Eye (tissue), 1 donor: ENCODE data around the gene ATXN1.

ENCODE experiments used
- DNase-seq: peaks from one replicate; pipeline ENCODE4 v3.0.0-alpha.2; 2015

Gene ATXN1

DNA sequence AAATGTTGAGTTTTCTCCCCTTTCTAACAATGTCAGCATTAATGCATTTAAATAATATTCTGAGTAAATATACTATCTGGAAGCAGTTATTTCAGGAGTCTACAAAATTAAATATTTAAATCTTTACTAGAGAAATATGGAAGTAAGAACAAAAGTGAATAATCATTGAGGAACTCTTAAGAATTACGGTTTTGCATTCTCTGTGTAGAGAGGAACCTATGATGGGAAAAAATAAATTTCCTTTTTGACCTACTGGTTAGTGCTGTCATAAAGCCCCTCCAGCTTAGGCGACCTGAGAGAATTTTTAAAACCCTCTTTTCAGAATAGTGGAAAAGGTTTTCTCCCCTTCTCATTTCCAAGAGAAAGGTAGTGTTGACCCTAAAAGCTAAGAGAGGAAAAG lies 64.8 kb downstream of the ATXN1 start:
- no peak for DNase-seq

DNA sequence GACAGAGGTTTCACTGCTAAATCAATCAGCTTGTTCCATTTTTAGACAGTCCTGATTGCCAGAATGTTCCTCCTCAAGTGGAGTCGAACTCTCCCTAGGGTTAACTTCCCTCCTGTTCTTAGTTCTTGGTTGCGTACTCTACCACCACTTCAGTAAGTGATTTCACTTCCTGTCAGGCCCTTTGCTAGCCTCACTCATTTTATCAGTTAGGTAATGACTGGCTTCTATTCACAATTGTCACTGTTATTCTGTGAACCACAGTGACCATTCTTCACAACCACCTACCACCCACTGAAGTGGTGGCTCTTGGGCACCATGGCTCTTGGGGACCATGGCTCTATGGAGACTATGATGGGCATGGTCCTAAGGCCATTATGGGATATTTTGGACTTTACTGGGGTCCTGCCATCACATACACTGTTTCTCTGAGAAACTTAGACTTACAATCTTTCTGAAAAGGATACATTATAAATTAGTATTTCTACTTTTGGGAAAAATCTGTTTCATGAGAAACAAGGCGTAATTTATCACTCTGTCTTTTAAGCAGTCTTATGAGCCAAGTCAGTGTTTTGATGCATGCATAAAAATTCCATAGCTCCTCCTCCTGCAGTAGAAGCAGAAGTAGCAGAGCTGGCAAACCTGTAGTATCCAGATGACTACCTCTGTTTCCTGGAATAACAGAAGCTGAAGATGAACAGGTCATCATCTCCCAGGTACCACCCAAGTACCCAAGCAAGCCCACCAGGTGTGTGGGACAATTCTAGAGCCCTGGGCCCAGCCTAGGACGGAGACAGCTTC lies 66.3 kb downstream of the ATXN1 start:
- no peak for DNase-seq

- DNase-seq, result no peak
Measured at GRCh38 chr6:16691324-16691723, 69.9 kb downstream of the ATXN1 start.

GRCh38 chr6:16690608-16691142 lies 70.6 kb downstream of the ATXN1 start:
- no peak for DNase-seq

GRCh38 chr6:16689788-16690607 lies 71.3 kb downstream of the ATXN1 start:
- no peak for DNase-seq

DNA sequence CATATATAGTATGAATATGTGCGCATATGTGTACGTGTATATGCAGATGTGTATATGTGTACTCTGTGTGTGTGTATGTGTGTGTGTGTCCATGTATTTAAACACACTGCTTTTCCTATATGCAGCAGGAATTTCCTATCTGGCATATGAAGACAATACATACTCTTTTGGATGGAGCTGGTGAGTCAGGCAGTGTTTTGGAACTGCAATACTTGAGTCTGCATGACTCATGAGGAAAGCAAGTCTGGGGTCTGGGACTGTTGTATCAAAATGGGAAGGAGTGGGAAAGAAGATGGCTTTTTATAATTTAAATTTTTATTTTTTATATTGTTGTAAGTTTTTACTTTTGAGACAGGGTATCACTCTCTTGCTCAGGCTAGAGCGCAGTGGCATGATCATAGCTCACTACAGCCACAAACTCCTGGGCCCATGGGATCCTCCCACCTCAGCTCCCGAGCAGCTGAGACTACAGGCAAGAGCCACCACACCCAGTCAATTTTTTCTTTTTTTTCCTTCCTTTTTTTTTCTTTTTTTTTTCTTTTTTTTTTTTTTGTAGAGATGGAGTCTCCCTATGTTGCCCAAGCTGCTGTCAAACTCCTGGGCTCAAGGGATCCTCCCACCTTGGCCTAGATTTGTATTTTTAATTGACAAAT lies 72.2 kb downstream of the ATXN1 start:
- DNase-seq, result no peak

- no peak for DNase-seq
Measured at GRCh38 chr6:16688436-16688835, 72.8 kb downstream of the ATXN1 start.

DNA sequence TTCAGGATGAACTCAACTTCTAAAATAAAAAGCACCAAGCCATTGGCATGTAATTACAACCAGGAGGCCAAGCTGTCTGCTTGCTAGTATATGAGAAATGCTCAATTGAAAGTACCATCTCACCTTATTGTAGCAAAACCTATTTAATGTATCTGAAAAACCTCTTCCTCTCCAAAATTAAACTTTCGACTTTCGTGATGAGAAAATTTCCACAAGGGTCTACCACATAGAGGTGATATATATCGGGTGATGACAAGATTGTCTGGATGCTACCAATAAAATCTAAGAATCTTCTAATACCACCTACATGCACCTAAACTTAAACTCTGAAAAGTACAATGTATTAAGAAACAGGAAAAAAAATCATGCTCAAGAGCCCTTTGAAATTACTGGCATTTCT lies 74.2 kb downstream of the ATXN1 start:
- no peak for DNase-seq

DNA sequence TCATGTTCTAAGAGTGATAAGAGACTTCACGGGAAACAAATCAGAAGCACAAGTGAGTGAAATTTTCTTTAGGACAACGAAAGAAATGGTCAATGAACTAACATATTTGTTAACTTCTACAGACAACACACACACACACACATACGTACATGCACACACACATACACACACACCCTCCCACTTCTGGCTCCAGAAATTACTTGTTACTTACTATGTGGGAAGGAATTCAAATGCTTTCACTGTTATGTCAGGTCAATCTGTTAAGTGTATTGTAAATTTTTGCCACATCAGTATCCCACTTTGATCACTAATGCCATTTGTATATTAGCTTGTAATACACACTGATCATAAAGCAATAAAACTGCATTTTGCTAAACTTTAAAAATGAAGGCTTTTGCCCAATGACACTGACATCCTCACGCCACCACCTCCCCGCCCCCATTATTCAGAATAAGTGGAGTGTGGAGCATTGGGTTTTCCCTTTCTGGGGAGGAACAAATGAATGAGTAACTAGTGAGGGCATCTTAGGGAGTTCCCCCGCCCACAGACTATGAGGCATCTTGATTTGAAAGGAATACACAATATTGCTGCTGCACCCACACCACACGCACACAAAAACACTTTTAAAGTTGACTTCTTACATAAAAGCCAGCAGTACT lies 76.2 kb downstream of the ATXN1 start:
- no peak for DNase-seq

DNA sequence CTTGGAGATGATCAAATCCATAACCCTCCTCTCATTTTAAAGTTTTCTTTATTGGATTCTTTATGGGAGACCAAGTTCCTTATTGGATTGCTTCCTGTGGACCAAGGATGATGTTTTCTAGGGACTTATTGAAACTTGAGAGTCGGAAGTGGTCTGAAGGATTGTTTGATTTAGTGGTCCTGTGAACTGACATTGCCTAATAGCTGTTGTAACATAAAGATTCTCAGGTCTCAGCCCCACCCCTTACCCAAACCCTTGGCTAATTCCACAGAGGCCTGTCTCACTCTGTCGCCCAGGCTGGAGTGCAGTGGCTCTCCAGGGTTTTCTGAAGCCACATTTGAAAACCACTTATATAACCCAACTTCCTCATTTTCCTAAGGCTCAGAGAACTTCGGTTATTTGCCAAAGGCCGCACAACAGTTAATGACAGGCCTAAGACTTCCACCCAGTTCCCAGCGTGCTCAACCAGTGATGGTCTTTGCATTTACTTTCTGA lies 77.0 kb downstream of the ATXN1 start:
- DNase-seq, result no peak

DNA sequence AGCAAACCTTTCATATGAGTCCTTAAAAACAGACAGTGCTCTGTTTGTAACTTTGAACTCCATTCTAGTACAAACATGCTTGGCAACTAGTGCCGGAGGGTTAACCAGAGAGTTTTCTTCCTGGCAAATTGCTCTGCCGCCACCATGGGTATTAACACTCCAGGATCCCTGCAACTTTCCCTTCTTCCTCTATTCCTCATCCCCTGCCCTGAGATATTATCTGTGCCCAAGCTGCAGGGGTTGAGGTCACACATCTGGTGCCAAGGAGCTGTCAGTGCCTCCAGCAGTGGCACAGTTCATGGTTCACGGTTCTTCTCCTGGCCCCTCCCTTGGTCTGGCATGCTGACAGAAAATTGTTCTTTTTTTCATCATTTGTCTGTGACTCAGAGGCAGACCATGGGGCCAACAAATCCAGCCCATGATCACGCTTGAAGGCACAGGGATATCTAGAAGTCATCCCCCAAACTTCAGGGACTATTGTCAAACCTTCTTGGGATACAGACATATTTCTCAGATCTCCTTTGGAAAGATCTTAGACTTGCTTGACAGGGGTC lies 77.5 kb downstream of the ATXN1 start:
- DNase-seq, result no peak

- DNase-seq, result no peak
Measured at GRCh38 chr6:16681260-16681873, 79.9 kb downstream of the ATXN1 start.

GRCh38 chr6:16679050-16679449 lies 82.2 kb downstream of the ATXN1 start:
- no peak for DNase-seq

DNA sequence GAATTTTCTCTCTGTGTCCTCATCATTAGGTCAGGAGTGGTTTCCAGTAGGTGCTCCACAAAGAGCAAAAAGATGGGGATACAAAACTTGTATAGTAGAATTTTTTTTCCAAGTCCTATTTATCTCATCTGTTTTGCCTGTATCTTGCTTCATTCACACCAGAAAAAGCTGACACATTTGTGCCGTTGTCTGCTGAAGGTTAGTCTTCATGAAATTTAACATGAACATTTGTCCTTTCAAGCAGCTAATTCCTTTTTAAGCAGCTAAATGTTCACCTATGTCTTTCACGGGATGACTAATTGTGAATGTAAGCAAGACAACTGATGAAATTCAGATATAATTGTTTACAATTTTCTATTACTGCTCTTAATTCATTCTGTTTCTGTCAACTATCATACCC lies 83.8 kb downstream of the ATXN1 start:
- no peak for DNase-seq

GRCh38 chr6:16676978-16677377 lies 84.3 kb downstream of the ATXN1 start:
- no peak for DNase-seq

DNA sequence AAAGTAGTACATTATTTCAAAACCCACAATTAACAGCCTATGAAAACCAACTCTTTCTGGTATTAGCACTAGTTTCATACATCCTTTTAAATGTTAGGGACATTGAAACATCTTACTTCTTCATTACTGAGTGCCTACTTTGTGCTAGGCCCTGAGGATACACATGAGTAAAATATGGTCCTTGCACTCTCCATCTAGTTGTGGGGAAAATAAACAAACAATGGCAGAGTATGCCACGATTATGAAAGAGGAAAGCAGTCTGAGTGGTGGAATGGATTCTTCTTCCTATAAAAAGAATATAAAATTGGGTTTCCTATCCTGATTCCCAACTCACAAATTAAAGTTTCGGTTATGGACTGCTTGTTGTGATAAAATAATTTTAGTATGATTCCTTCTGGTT lies 84.9 kb downstream of the ATXN1 start:
- DNase-seq, result no peak

- DNase-seq, result no peak
Measured at GRCh38 chr6:16674801-16675392, 86.4 kb downstream of the ATXN1 start.

DNA sequence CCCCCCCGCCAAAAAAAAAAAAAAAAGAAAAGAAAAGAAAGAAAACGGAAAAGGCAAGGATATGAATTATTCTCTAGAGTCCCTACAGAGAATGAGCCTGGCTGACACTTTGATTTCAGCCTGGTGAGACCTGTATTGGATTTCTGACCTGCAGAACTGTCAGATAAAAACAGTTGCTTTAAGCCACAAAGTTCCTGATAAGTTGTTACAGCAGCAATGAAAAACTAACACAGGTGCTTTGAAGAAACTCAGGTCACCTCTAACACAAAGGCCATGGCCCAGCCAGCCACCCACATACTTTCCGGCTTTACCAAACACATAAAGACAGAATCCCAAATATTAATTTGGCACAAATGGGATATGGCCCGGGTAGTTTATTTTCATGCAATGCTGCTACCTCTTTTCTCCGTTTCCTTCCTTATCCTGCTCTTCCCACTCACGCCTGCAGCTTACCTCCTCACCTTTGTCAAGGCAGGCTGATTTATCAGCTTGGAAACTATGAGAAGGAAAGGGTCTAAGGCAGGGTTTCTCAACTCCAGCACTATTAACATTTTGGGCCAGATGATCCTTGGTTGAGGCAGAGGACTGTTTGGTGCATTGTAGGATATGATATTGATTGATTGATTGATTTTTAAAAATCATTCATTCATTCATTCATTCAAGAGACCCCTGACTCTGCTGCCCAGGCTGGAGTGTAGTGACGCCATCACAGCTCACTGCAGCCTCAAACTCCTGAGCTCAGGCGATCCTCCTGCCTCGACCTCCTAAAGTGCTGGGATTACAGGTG lies 88.1 kb downstream of the ATXN1 start:
- no peak for DNase-seq

GRCh38 chr6:16671302-16672289 lies 89.7 kb downstream of the ATXN1 start:
- no peak for DNase-seq
